ENCODE data around the gene TMEM200C. TPM values are rescaled to one million over a fixed set of nuclear protein-coding genes. Genes with fewer than 3 reads are reported as not detected.
A peak's percentile ranks its signal among the peaks of the same experiment; 100 is the strongest.

The TMEM200C gene
- total and polyA plus RNA-seq, 2 experiments from 2014 or later = 13.5 to 40.8 TPM

GRCh38 chr18:5879479-5879882, 15.8 kb downstream of the TMEM200C start:
- peak; percentile 80 for TF ChIP-seq CTCF (IDR thresholded peaks at IDR 0.05; ENCODE audit: low read depth, low read length)
- peak; percentile 45 to 60 for DNase-seq (ENCODE audit: low read depth in 1 of 2, low spot score in 1 of 2)
- no peaks in the 10 kb centered on the region for H3K36me3 ChIP-seq
- peaks cover 5% of the 10 kb centered on the region for H3K27me3 ChIP-seq
- no peaks in the 10 kb centered on the region for H3K4me1 ChIP-seq (ENCODE audit: low read depth)
- no peaks in the 10 kb centered on the region for H3K9me3 ChIP-seq (ENCODE audit: low read depth)
- H3K27ac ChIP-seq = no peak overlapping the region
- no peak overlapping the region for H3K4me3 ChIP-seq

GRCh38 chr18:5876891-5877290, 18.4 kb downstream of the TMEM200C start:
- peaks cover 5% of the 10 kb centered on the region for H3K27me3 ChIP-seq
- no peak for DNase-seq (ENCODE audit: low read depth in 1 of 2, low spot score in 1 of 2)
- no peak overlapping the region for H3K27ac ChIP-seq
- H3K4me1 ChIP-seq (ENCODE audit: low read depth) = no peaks in the 10 kb centered on the region
- H3K36me3 ChIP-seq = no peaks in the 10 kb centered on the region
- H3K4me3 ChIP-seq = no peak overlapping the region
- no peaks in the 10 kb centered on the region for H3K9me3 ChIP-seq (ENCODE audit: low read depth)
- no peak for TF ChIP-seq CTCF (IDR thresholded peaks at IDR 0.05; ENCODE audit: low read depth, low read length)

GRCh38 chr18:5874336-5874735, 21.0 kb downstream of the TMEM200C start:
- no peak overlapping the region for H3K27ac ChIP-seq
- peaks cover 5% of the 10 kb centered on the region for H3K27me3 ChIP-seq
- no peaks in the 10 kb centered on the region for H3K36me3 ChIP-seq
- H3K9me3 ChIP-seq (ENCODE audit: low read depth) = no peaks in the 10 kb centered on the region
- DNase-seq (ENCODE audit: low read depth in 1 of 2, low spot score in 1 of 2) = no peak
- H3K4me1 ChIP-seq (ENCODE audit: low read depth) = no peaks in the 10 kb centered on the region
- TF ChIP-seq CTCF (IDR thresholded peaks at IDR 0.05; ENCODE audit: low read depth, low read length) = no peak
- no peak overlapping the region for H3K4me3 ChIP-seq

- no peak for TF ChIP-seq CTCF (IDR thresholded peaks at IDR 0.05; ENCODE audit: low read depth, low read length)
- Histone ChIP-seq H3K9me3 (ENCODE audit: low read depth) (no peaks in the 10 kb centered on the region), H3K4me3 (no peak overlapping the region), H3K27me3 (peaks cover 5% of the 10 kb centered on the region), H3K36me3 (no peaks in the 10 kb centered on the region), H3K4me1 (ENCODE audit: low read depth) (no peaks in the 10 kb centered on the region), H3K27ac (no peak overlapping the region)
- no peak for DNase-seq (ENCODE audit: low read depth in 1 of 2, low spot score in 1 of 2)
Observed at GRCh38 chr18:5872886-5873285, 22.4 kb downstream of the TMEM200C start.

GRCh38 chr18:5871426-5871825, 23.9 kb downstream of the TMEM200C start:
- H3K4me1 ChIP-seq (ENCODE audit: low read depth) = no peaks in the 10 kb centered on the region
- H3K27ac ChIP-seq = no peak overlapping the region
- no peaks in the 10 kb centered on the region for H3K36me3 ChIP-seq
- TF ChIP-seq CTCF (IDR thresholded peaks at IDR 0.05; ENCODE audit: low read depth, low read length) = no peak
- no peak for DNase-seq (ENCODE audit: low read depth in 1 of 2, low spot score in 1 of 2)
- H3K27me3 ChIP-seq = no peaks in the 10 kb centered on the region
- no peaks in the 10 kb centered on the region for H3K9me3 ChIP-seq (ENCODE audit: low read depth)
- no peak overlapping the region for H3K4me3 ChIP-seq
